ENCODE results near the gene GFER. TPM values are rescaled to one million over a fixed set of nuclear protein-coding genes. Genes with fewer than 3 reads are reported as not detected.

The GFER gene
- total and polyA plus RNA-seq, 4 experiments from 2014 or later = 19.6 to 35.7 (median 27.4) TPM

- Histone ChIP-seq H3K4me3 (ENCODE audit: low read length in 2 of 2) (no peak overlapping the region), H3K4me1 (ENCODE audit: insufficient read depth, low read length) (peaks cover 23% of the 10 kb centered on the region), H3K27ac (ENCODE audit: low read depth, low read length) (no peak overlapping the region), H3K27me3 (ENCODE audit: insufficient read depth, low read length) (peaks cover 5% of the 10 kb centered on the region), H3K36me3 (ENCODE audit: insufficient read depth, low read length) (peaks cover 32% of the 10 kb centered on the region), H3K9me3 (ENCODE audit: control insufficient read depth in 1 of 2, low read length in 2 of 2) (no peaks in the 10 kb centered on the region)
- peaks cover 27 to 33% of the 10 kb centered on the region in 2 donors for H3K36me3 Mint-ChIP-seq
- no peak overlapping the region for H3K4me3 Mint-ChIP-seq
- intact Hi-C loops (cut with micrococcal nuclease) = no loop called here
- no peak overlapping the region for H3K27ac Mint-ChIP-seq
- POLR2A ChIA-PET (ENCODE audit: partially characterized antibody) = interaction anchor here (1.0 to 4.7 kb wide), 2 partner anchors 11 to 15 kb away, joined by 3 to 40 read pairs; partner anchors contain the start of gene RPS2
- DNase-seq = no peak
- CTCF ChIA-PET (ENCODE audit: partially characterized antibody) = no interaction called here
- peaks cover 0 to 3% (median 0%) of the 10 kb centered on the region in 8 donors for H3K9me3 Mint-ChIP-seq
- peaks cover 0 to 5% of the 10 kb centered on the region in 2 donors for H3K27me3 Mint-ChIP-seq
- peaks cover 8 to 22% (median 16%) of the 10 kb centered on the region in 4 donors for H3K4me1 Mint-ChIP-seq
These were observed 8.4 kb upstream of the GFER start for GRCh38 chr16:1975432-1976215.

- no peak overlapping the region for H3K27ac ChIP-seq (ENCODE audit: low read depth, low read length)
- H3K27me3 ChIP-seq (ENCODE audit: insufficient read depth, low read length) = peaks cover 11% of the 10 kb centered on the region
- no peak for DNase-seq
- no peak overlapping the region for H3K4me3 Mint-ChIP-seq
- ChIA-PET CTCF (ENCODE audit: partially characterized antibody) (no interaction called here), POLR2A (ENCODE audit: partially characterized antibody) (interaction anchor here (0.8 to 4.7 kb wide), 2 partner anchors 12 to 629 kb away, joined by 3 to 40 read pairs; partner anchors contain the start of gene RPS2)
- H3K4me3 ChIP-seq (ENCODE audit: low read length in 2 of 2) = no peak overlapping the region
- H3K27ac Mint-ChIP-seq = no peak overlapping the region
- H3K9me3 ChIP-seq (ENCODE audit: control insufficient read depth in 1 of 2, low read length in 2 of 2) = no peaks in the 10 kb centered on the region
- H3K36me3 Mint-ChIP-seq = peaks cover 27 to 33% of the 10 kb centered on the region in 2 donors
- intact Hi-C loops (cut with micrococcal nuclease) = no loop called here
- H3K27me3 Mint-ChIP-seq = peaks cover 4 to 6% of the 10 kb centered on the region in 2 donors
- peaks cover 18% of the 10 kb centered on the region for H3K4me1 ChIP-seq (ENCODE audit: insufficient read depth, low read length)
- peaks cover 8 to 17% (median 13%) of the 10 kb centered on the region in 4 donors for H3K4me1 Mint-ChIP-seq
- H3K36me3 ChIP-seq (ENCODE audit: insufficient read depth, low read length) = peaks cover 32% of the 10 kb centered on the region
- H3K9me3 Mint-ChIP-seq = peaks cover 0 to 3% (median 0%) of the 10 kb centered on the region in 8 donors
These were observed 7.8 kb upstream of the GFER start for GRCh38 chr16:1976216-1976520.

GRCh38 chr16:1976951-1977874, 6.8 kb upstream of the GFER start:
- Mint-ChIP-seq H3K36me3 (peaks cover 25 to 27% of the 10 kb centered on the region in 2 donors), H3K4me1 (peaks cover 3 to 11% (median 6%) of the 10 kb centered on the region in 4 donors), H3K4me3 (no peak overlapping the region), H3K27me3 (peaks cover 8 to 10% of the 10 kb centered on the region in 2 donors), H3K27ac (no peak overlapping the region), H3K9me3 (peaks cover 0 to 2% (median 0%) of the 10 kb centered on the region in 8 donors)
- H3K4me1 ChIP-seq (ENCODE audit: insufficient read depth, low read length) = peaks cover 14% of the 10 kb centered on the region
- ChIA-PET POLR2A (ENCODE audit: partially characterized antibody) (interaction anchor here (0.8 to 4.7 kb wide), 5 partner anchors 9 to 630 kb away, joined by 3 to 40 read pairs (median 6); partner anchors contain the start of genes RPS2 and TRAF7), CTCF (ENCODE audit: partially characterized antibody) (interaction anchor here (0.6 kb wide), 1 partner anchor 35 kb away, joined by 3 read pairs; no protein-coding TSS in a partner anchor)
- DNase-seq = no peak
- peaks cover 32% of the 10 kb centered on the region for H3K36me3 ChIP-seq (ENCODE audit: insufficient read depth, low read length)
- H3K27ac ChIP-seq (ENCODE audit: low read depth, low read length) = no peak overlapping the region
- H3K9me3 ChIP-seq (ENCODE audit: control insufficient read depth in 1 of 2, low read length in 2 of 2) = no peaks in the 10 kb centered on the region
- intact Hi-C loops (cut with micrococcal nuclease) = no loop called here
- peaks cover 20% of the 10 kb centered on the region for H3K27me3 ChIP-seq (ENCODE audit: insufficient read depth, low read length)
- no peak overlapping the region for H3K4me3 ChIP-seq (ENCODE audit: low read length in 2 of 2)

GRCh38 chr16:1977875-1978268, 6.1 kb upstream of the GFER start:
- no peaks in the 10 kb centered on the region for H3K9me3 ChIP-seq (ENCODE audit: control insufficient read depth in 1 of 2, low read length in 2 of 2)
- no peak overlapping the region for H3K27ac ChIP-seq (ENCODE audit: low read depth, low read length)
- no peak overlapping the region for H3K4me3 ChIP-seq (ENCODE audit: low read length in 2 of 2)
- no peak overlapping the region for H3K4me3 Mint-ChIP-seq
- CTCF ChIA-PET (ENCODE audit: partially characterized antibody) = no interaction called here
- peaks cover 32% of the 10 kb centered on the region for H3K36me3 ChIP-seq (ENCODE audit: insufficient read depth, low read length)
- no peak overlapping the region for H3K27ac Mint-ChIP-seq
- H3K9me3 Mint-ChIP-seq = peaks cover 0 to 2% (median 0%) of the 10 kb centered on the region in 8 donors
- intact Hi-C loops (cut with micrococcal nuclease) = no loop called here
- POLR2A ChIA-PET (ENCODE audit: partially characterized antibody) = interaction anchor here (1.5 to 4.7 kb wide), 4 partner anchors 8 to 177 kb away, joined by 4 to 40 read pairs (median 6); partner anchors contain the start of genes RPS2 and TRAF7
- no peak for DNase-seq
- peaks cover 8 to 10% of the 10 kb centered on the region in 2 donors for H3K27me3 Mint-ChIP-seq
- H3K27me3 ChIP-seq (ENCODE audit: insufficient read depth, low read length) = peaks cover 20% of the 10 kb centered on the region
- peaks cover 21 to 27% of the 10 kb centered on the region in 2 donors for H3K36me3 Mint-ChIP-seq
- peaks cover 1 to 13% (median 4%) of the 10 kb centered on the region in 4 donors for H3K4me1 Mint-ChIP-seq
- H3K4me1 ChIP-seq (ENCODE audit: insufficient read depth, low read length) = peaks cover 10% of the 10 kb centered on the region

- H3K36me3 ChIP-seq (ENCODE audit: insufficient read depth, low read length) = peaks cover 32% of the 10 kb centered on the region
- H3K4me1 ChIP-seq (ENCODE audit: insufficient read depth, low read length) = peaks cover 10% of the 10 kb centered on the region
- intact Hi-C loops (cut with micrococcal nuclease) = no loop called here
- H3K4me3 ChIP-seq (ENCODE audit: low read length in 2 of 2) = no peak overlapping the region
- DNase-seq = peak in 1 of 5 donors; percentile 39
- Mint-ChIP-seq H3K4me3 (no peak overlapping the region), H3K9me3 (peaks cover 0 to 2% (median 0%) of the 10 kb centered on the region in 8 donors), H3K27ac (no peak overlapping the region), H3K4me1 (peaks cover 2 to 17% (median 6%) of the 10 kb centered on the region in 4 donors), H3K27me3 (peaks cover 10% of the 10 kb centered on the region in 2 donors), H3K36me3 (peaks cover 19 to 27% of the 10 kb centered on the region in 2 donors)
- peaks cover 20% of the 10 kb centered on the region for H3K27me3 ChIP-seq (ENCODE audit: insufficient read depth, low read length)
- no peak overlapping the region for H3K27ac ChIP-seq (ENCODE audit: low read depth, low read length)
- POLR2A ChIA-PET (ENCODE audit: partially characterized antibody) = interaction anchor here (1.9 to 4.7 kb wide), 3 partner anchors 14 to 176 kb away, joined by 6 to 40 read pairs (median 6); partner anchors contain the start of genes RPS2 and TRAF7
- CTCF ChIA-PET (ENCODE audit: partially characterized antibody) = no interaction called here
- no peaks in the 10 kb centered on the region for H3K9me3 ChIP-seq (ENCODE audit: control insufficient read depth in 1 of 2, low read length in 2 of 2)
These were observed 5.4 kb upstream of the GFER start for GRCh38 chr16:1978476-1979120.

GRCh38 chr16:1979271-1980029, 4.5 kb upstream of the GFER start:
- peak in 2 of 5 donors; percentile 32 to 46 for DNase-seq
- Histone ChIP-seq H3K9me3 (ENCODE audit: control insufficient read depth in 1 of 2, low read length in 2 of 2) (no peaks in the 10 kb centered on the region), H3K4me3 (ENCODE audit: low read length in 2 of 2) (no peak overlapping the region), H3K36me3 (ENCODE audit: insufficient read depth, low read length) (peaks cover 29% of the 10 kb centered on the region), H3K4me1 (ENCODE audit: insufficient read depth, low read length) (peaks cover 11% of the 10 kb centered on the region), H3K27me3 (ENCODE audit: insufficient read depth, low read length) (peaks cover 20% of the 10 kb centered on the region), H3K27ac (ENCODE audit: low read depth, low read length) (no peak overlapping the region)
- Mint-ChIP-seq H3K4me3 (peak overlapping the region in 2 of 8 donors; percentile 17 to 25), H3K27me3 (peaks cover 10% of the 10 kb centered on the region in 2 donors), H3K36me3 (peaks cover 17 to 27% of the 10 kb centered on the region in 2 donors), H3K4me1 (peaks cover 2 to 17% (median 6%) of the 10 kb centered on the region in 4 donors), H3K27ac (no peak overlapping the region), H3K9me3 (peaks cover 0 to 2% (median 0%) of the 10 kb centered on the region in 8 donors)
- intact Hi-C loops (cut with micrococcal nuclease) = no loop called here
- ChIA-PET CTCF (ENCODE audit: partially characterized antibody) (no interaction called here), POLR2A (ENCODE audit: partially characterized antibody) (interaction anchor here (1.9 to 7.5 kb wide), 6 partner anchors 8 to 176 kb away, joined by 6 to 99 read pairs (median 24); partner anchors contain the start of genes NDUFB10, RNF151, RPS2 and TBL3)
